GM19468 (cell line): Measurements from ENCODE around the gene BROX.
"Not testable (repeated sequence)": the region's sequence is repeated elsewhere in the genome, so short reads cannot be mapped to it uniquely, and the experiment has no call there.

Source experiments
- ATAC-seq: cut with Tn5 transposase; IDR thresholded peaks from one replicate; pipeline ENCODE4 v1.9.1; 2021; ENCODE audit warnings: mild to moderate bottlenecking, moderate library complexity, moderate number of reproducible peaks; ENCODE audit not compliant: unreplicated experiment; ENCODE audit errors: extremely low read depth

BROX gene

GRCh38 chr1:222728746-222729145, 16.4 kb downstream of the BROX start:
- ATAC-seq: no peak

- ATAC-seq: no peak
Measured at GRCh38 chr1:222730866-222731265, 18.5 kb downstream of the BROX start.

- peak; percentile 97 for ATAC-seq
Measured at GRCh38 chr1:222732216-222733159, 20.1 kb downstream of the BROX start.

GRCh38 chr1:222734740-222735139, 22.4 kb downstream of the BROX start:
- no peak for ATAC-seq

GRCh38 chr1:222736470-222736869, 24.1 kb downstream of the BROX start:
- no peak for ATAC-seq

- ATAC-seq: no peak
Measured at GRCh38 chr1:222736972-222737371, 24.6 kb downstream of the BROX start, which contains the start of gene FAM177B. Gene FAM177B (plus strand): TSS chr1:222737202. CDS start chr1:222746546, 9,344 bp downstream.

- ATAC-seq: no peak
Measured at GRCh38 chr1:222739465-222739864, 27.1 kb downstream of the BROX start.

GRCh38 chr1:222739929-222740328, 27.6 kb downstream of the BROX start:
- ATAC-seq: no peak

- not testable (repeated sequence) for ATAC-seq
Measured at GRCh38 chr1:222741630-222742457, 29.5 kb downstream of the BROX start.

GRCh38 chr1:222749927-222750326, 37.6 kb downstream of the BROX start:
- no peak for ATAC-seq

- peak; percentile 52 for ATAC-seq
Measured at GRCh38 chr1:222750651-222751050, 38.3 kb downstream of the BROX start.

GRCh38 chr1:222751255-222751654, 38.9 kb downstream of the BROX start:
- no peak for ATAC-seq

GRCh38 chr1:222754366-222755139, 42.2 kb downstream of the BROX start:
- ATAC-seq: no peak

- ATAC-seq: no peak
Measured at GRCh38 chr1:222757646-222758268, 45.4 kb downstream of the BROX start.

GRCh38 chr1:222759451-222760035, 47.2 kb downstream of the BROX start:
- no peak for ATAC-seq

- ATAC-seq: no peak
Measured at GRCh38 chr1:222761083-222761482, 48.7 kb downstream of the BROX start.

- not testable (repeated sequence) for ATAC-seq
Measured at GRCh38 chr1:222762178-222762577, 49.8 kb downstream of the BROX start.

GRCh38 chr1:222767152-222767571, 54.8 kb downstream of the BROX start:
- no peak for ATAC-seq

GRCh38 chr1:222768592-222768991, 56.2 kb downstream of the BROX start:
- no peak for ATAC-seq
